Heart left ventricle (tissue), 16 donors: Measurements from ENCODE around the gene PRKCB. TPM values are rescaled to one million over a fixed set of nuclear protein-coding genes. Genes with fewer than 3 reads are reported as not detected.

Source experiments
- ATAC-seq, 4 donors: fragments of 200-7000 bp; cut with Tn5 transposase; one replicate each; pipeline ENCODE4 v1.9.1; 2020 to 2022; ENCODE audit warnings: moderate library complexity in 4 of 4, mild to moderate bottlenecking in 3 of 4, moderate number of reproducible peaks in 1 of 4
- DNase-seq, 5 donors: peaks; one replicate each; pipeline ENCODE4 v3.0.0-alpha.2; 2020
- H3K27ac ChIP-seq, 12 donors: fragments of 200-600 bp; sonication (generic) in 4 of 12; one replicate each; pipeline versions ENCODE4 v1.5.0 to v1.8.0; 2016 to 2022; ENCODE audit warnings: mild to moderate bottlenecking in 2 of 12
- H3K27me3 ChIP-seq, 9 donors: fragments of 200-600 bp; sonication (generic) in 2 of 9; one replicate each; pipeline versions ENCODE4 v1.5.1 to v1.8.0; 2016 to 2022; ENCODE audit warnings: mild to moderate bottlenecking in 3 of 9
- H3K36me3 ChIP-seq, 9 donors: fragments of 200-600 bp; sonication (generic) in 2 of 9; one replicate each; pipeline versions ENCODE4 v1.5.0 to v1.8.0; 2018 to 2022; ENCODE audit warnings: mild to moderate bottlenecking in 2 of 9
- H3K4me1 ChIP-seq, 12 donors: fragments of 200-600 bp; sonication (generic) in 4 of 12; one replicate each; pipeline versions ENCODE4 v1.5.0 to v1.8.0; 2016 to 2022; ENCODE audit warnings: mild to moderate bottlenecking in 3 of 12
- H3K4me3 ChIP-seq, 12 donors: fragments of 200-600 bp; sonication (generic) in 4 of 12; one replicate each; pipeline versions ENCODE4 v1.5.0 to v1.8.0; 2017 to 2022; ENCODE audit warnings: mild to moderate bottlenecking in 9 of 12, moderate library complexity in 4 of 12
- H3K9me3 ChIP-seq, 12 donors: fragments of 200-600 bp; sonication (generic) in 4 of 12; one replicate each; pipeline versions ENCODE4 v1.5.0 to v1.8.0; 2016 to 2022; ENCODE audit warnings: mild to moderate bottlenecking in 1 of 12
- POLR2A ChIP-seq, 2 donors: fragments of 450-650 bp; IDR thresholded peaks; one replicate each; pipeline ENCODE4 v1.6.1; 2017; ENCODE audit warnings: antibody characterized with exemption in 2 of 2, mild to moderate bottlenecking in 2 of 2, moderate library complexity in 2 of 2
- WGBS, 4 donors: extraction: QIAGEN DNeasy Blood & Tissue Kit in 2 of 4; methylation state at CpG; one replicate each; pipeline versions ENCODE4 v1.1.5 to v1.1.7; 2013 to 2018; 5-methylcytosine and 5-hydroxymethylcytosine counted together
- intact Hi-C, 10 donors: fragments of 100-400 bp; cut with DNase I; formaldehyde crosslinking; loops; one replicate each; pipeline versions ENCODE4 v1.11.1 to v1.14.2; 2022
- polyA plus RNA-seq, 2 donors: library from polyadenylated mRNA; stranded (reverse); fragments of 200-250 nt; gene quantifications; one replicate each; pipeline ENCODE4 v1.2.3, GENCODE V29; 2013
- total RNA-seq, 9 donors: library from RNA; depleted of rRNA in 2 of 9; stranded (reverse); fragments of >200 nt in 2 of 9; fragmentation: NEBNext Ultra II Directional in 3 of 9; extraction: Animal tissue kit (Norgen Biotek cat#: 25700) in 3 of 9; gene quantifications; one replicate each; pipeline versions ENCODE4 v1.1.0 to v1.2.4, GENCODE V29; 2016 to 2023
- TF ChIP-seq, protein P1 (sequence below), 12 donors: fragments of 200-600 bp; sonication (generic) in 4 of 12; IDR thresholded peaks; one replicate each; pipeline versions ENCODE4 v1.5.0 to v1.8.0; 2018 to 2022; ENCODE audit warnings: antibody characterized with exemption in 12 of 12, mild to moderate bottlenecking in 5 of 12
- donor health status: ischemic (EF 13 %, LVEDD 7.1; RV severe dilation, severe dysfunction).
- donor health status: healthy with polysubstance abuse.
- donor health status: DM: no; HTN: yes; CAD: no.
- donor health status: DM: no; HTN: no; CAD: no.
- donor health status: ischemic (EF 25% LVEDD 6.9; RV normal size, moderate dysfunction).
- donor health status: ischemic (EF 25% LVEDD 5.7; RV mildly dilated, moderate dysfunction).
- donor health status: healthy.
- donor health status: DM: yes; HTN: yes; CAD: no.
- donor health status: ischemic (EF 35%, LVEDD 5.7; RV mildly dilated, moderate dysfunction).
- donor health status: nonischemic (EF 11% LVEDD 7.7; RV severe dilation, severe dysfunction).
- donor health status: DM: yes; HTN: yes; CAD: no.
- donor health status: PGD.
- donor health status: ischemic (EF 29% LVEDD 5.4; RV normal size, mild dysfunction).
- donor health status: nonischemic (EF 23%, LVEDD 6.1; RV moderate dilation, normal function).

Gene PRKCB
- total and polyA plus RNA-seq, 11 donors = 0.30 to 18.4 (median 1.7) TPM

DNA sequence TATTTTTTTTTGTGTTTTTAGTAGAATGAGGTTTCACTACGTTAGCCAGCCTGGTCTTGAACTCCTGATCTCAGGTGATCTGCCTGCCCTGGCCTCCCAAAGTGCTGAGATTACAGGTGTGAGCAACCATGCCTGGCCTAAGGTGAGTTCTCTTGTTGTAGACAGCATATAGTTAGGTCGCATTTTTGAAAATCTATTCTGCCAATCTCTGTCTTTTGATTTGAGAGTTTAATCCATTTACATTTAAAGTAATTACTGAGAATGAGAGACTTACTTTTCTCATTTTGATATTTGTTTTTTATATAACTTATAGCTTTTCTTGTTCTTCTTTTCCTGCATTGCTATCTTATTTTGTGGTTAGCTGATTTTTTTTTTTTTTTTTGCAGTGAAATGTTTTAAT lies 6.3 kb upstream of the PRKCB start:
- ATAC-seq (no peak), DNase-seq (no peak)
- Histone ChIP-seq H3K4me1 (peaks cover 0 to 25% (median 0%) of the 10 kb centered on the region in 12 donors), H3K9me3 (peaks cover 0 to 24% (median 13%) of the 10 kb centered on the region in 12 donors), H3K4me3 (no peak overlapping the region), H3K27me3 (peaks cover 0 to 10% (median 3%) of the 10 kb centered on the region in 9 donors), H3K36me3 (no peaks in the 10 kb centered on the region), H3K27ac (no peak overlapping the region)
- WGBS, 4 donors = 77 to 82% (median 79%) methylated on average over 2 of the region's 2 CpGs
- TF ChIP-seq, protein P1, sequence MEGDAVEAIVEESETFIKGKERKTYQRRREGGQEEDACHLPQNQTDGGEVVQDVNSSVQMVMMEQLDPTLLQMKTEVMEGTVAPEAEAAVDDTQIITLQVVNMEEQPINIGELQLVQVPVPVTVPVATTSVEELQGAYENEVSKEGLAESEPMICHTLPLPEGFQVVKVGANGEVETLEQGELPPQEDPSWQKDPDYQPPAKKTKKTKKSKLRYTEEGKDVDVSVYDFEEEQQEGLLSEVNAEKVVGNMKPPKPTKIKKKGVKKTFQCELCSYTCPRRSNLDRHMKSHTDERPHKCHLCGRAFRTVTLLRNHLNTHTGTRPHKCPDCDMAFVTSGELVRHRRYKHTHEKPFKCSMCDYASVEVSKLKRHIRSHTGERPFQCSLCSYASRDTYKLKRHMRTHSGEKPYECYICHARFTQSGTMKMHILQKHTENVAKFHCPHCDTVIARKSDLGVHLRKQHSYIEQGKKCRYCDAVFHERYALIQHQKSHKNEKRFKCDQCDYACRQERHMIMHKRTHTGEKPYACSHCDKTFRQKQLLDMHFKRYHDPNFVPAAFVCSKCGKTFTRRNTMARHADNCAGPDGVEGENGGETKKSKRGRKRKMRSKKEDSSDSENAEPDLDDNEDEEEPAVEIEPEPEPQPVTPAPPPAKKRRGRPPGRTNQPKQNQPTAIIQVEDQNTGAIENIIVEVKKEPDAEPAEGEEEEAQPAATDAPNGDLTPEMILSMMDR (IDR thresholded peaks at IDR 0.05) = no peak
- TF ChIP-seq POLR2A (IDR thresholded peaks at IDR 0.05) = no peak
- intact Hi-C loops = loop anchor here in 1 of 10 donors (10.0 kb wide), 1 partner anchor 75 kb away; no protein-coding TSS in a partner anchor

DNA sequence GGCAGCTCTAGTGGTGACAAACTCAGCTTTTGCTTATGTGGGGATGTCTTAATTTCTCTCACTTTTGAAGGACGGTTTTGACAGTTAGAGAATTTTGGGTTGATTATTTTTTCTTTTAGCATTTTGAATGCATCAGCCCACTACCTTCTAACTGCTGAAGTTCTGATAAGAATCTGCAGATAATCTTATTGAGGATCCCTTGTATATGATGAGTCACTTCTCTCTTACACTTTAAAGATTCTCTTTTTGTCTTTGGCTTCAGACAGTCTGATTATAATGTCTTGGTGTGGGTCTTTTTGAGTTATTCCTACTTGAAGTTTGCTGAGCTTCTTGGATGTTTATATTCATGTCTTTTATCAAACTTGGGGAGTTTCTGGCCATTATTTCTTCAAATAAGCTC lies 5.5 kb upstream of the PRKCB start:
- H3K4me3 ChIP-seq = no peak overlapping the region
- no peak for TF ChIP-seq POLR2A (IDR thresholded peaks at IDR 0.05)
- TF ChIP-seq, protein P1 (IDR thresholded peaks at IDR 0.05) = no peak
- peaks cover 0 to 18% (median 11%) of the 10 kb centered on the region in 9 donors for H3K27me3 ChIP-seq
- intact Hi-C loops = no loop called here
- H3K9me3 ChIP-seq = peaks cover 0 to 24% (median 13%) of the 10 kb centered on the region in 12 donors
- 0 to 43% (median 0%) methylated on average over 1 of the region's 1 CpG for WGBS, 4 donors
- H3K27ac ChIP-seq = no peak overlapping the region
- no peaks in the 10 kb centered on the region for H3K36me3 ChIP-seq
- DNase-seq (no peak), ATAC-seq (no peak)
- H3K4me1 ChIP-seq = peaks cover 0 to 26% (median 0%) of the 10 kb centered on the region in 12 donors

- ATAC-seq (no peak), DNase-seq (no peak)
- intact Hi-C loops = no loop called here
- peaks cover 0 to 19% (median 0%) of the 10 kb centered on the region in 12 donors for H3K4me1 ChIP-seq
- H3K36me3 ChIP-seq = no peaks in the 10 kb centered on the region
- H3K9me3 ChIP-seq = peaks cover 0 to 24% (median 13%) of the 10 kb centered on the region in 12 donors
- H3K4me3 ChIP-seq = no peak overlapping the region
- H3K27ac ChIP-seq = no peak overlapping the region
- WGBS, 4 donors = 65 to 90% (median 87%) methylated on average over 1 of the region's 1 CpG
- no peak for TF ChIP-seq POLR2A (IDR thresholded peaks at IDR 0.05)
- TF ChIP-seq, protein P1 (IDR thresholded peaks at IDR 0.05) = no peak
- peaks cover 6 to 43% (median 16%) of the 10 kb centered on the region in 9 donors for H3K27me3 ChIP-seq
Measured at GRCh38 chr16:23832882-23833281, 2.9 kb upstream of the PRKCB start.

- ATAC-seq (no peak), DNase-seq (no peak)
- 89 to 94% (median 89%) methylated on average over 2 of the region's 2 CpGs for WGBS, 4 donors
- H3K9me3 ChIP-seq = peaks cover 0 to 24% (median 13%) of the 10 kb centered on the region in 12 donors
- no peak overlapping the region for H3K27ac ChIP-seq
- H3K27me3 ChIP-seq = peaks cover 10 to 49% (median 18%) of the 10 kb centered on the region in 9 donors
- TF ChIP-seq POLR2A (IDR thresholded peaks at IDR 0.05) = no peak
- TF ChIP-seq, protein P1 (IDR thresholded peaks at IDR 0.05) = no peak
- no peaks in the 10 kb centered on the region for H3K36me3 ChIP-seq
- peaks cover 0 to 19% (median 0%) of the 10 kb centered on the region in 12 donors for H3K4me1 ChIP-seq
- H3K4me3 ChIP-seq = no peak overlapping the region
- intact Hi-C loops = no loop called here
Measured at GRCh38 chr16:23833504-23833903, 2.3 kb upstream of the PRKCB start.
